Stimulated activated naive CD4-positive, alpha-beta T cell treated with Interleukin-2 at 50 U/mL for 16 hours (primary cell): ENCODE results near the gene ADSS2.
"Not testable (repeated sequence)": the region's sequence is repeated elsewhere in the genome, so short reads cannot be mapped to it uniquely, and the experiment has no call there.

Experiments
- DNase-seq: peaks from one replicate; lab custom pipeline; 2025; lab: John Stamatoyannopoulos, UW

Gene ADSS2

GRCh38 chr1:244365262-244365661 is 86.4 kb downstream of the ADSS2 start:
- DNase-seq = not testable (repeated sequence)

- DNase-seq = no peak
These were observed 89.2 kb downstream of the ADSS2 start for GRCh38 chr1:244362476-244362875.

- no peak for DNase-seq
These were observed 89.8 kb downstream of the ADSS2 start for GRCh38 chr1:244361764-244362473.
